SK-N-SH treated with all-trans-retinoic acid at 6 μM for 48 hours (cell line): ENCODE data around the gene CCDC30.

ENCODE experiments used
- ATAC-seq: fragments of 200-7000 bp; cut with Tn5 transposase; 3 replicates; pipeline ENCODE4 v1.9.1; 2020; ENCODE audit warnings: mild to moderate bottlenecking, moderate library complexity
- BACH2 ChIP-seq: fragments of 250-450 bp; sonication (Bioruptor Pico); IDR thresholded peaks from 2 replicates; pipeline ENCODE4 v1.9.0; 2021; ENCODE audit warnings: mild to moderate bottlenecking, borderline replicate concordance
- CREB5 ChIP-seq: fragments of 250-450 bp; sonication (Bioruptor Pico); IDR thresholded peaks from 2 replicates; pipeline ENCODE4 v1.5.1; 2020; ENCODE audit warnings: low read depth, mild to moderate bottlenecking, moderate library complexity
- CSDC2 ChIP-seq: fragments of 250-450 bp; sonication (Bioruptor Pico); IDR thresholded peaks from 2 replicates; pipeline ENCODE4 v1.5.0; 2020; ENCODE audit warnings: mild to moderate bottlenecking, moderate library complexity
- CSRNP3 ChIP-seq: fragments of 250-450 bp; sonication (Bioruptor Pico); IDR thresholded peaks from 2 replicates; pipeline ENCODE4 v1.5.1; 2021; ENCODE audit warnings: mild to moderate bottlenecking, moderate library complexity
- ESRRG ChIP-seq: fragments of 250-450 bp; sonication (Bioruptor Pico); IDR thresholded peaks from 2 replicates; pipeline ENCODE4 v1.6.1; 2021; ENCODE audit warnings: mild to moderate bottlenecking
- GLIS3 ChIP-seq: fragments of 250-450 bp; sonication (Bioruptor Pico); IDR thresholded peaks from 2 replicates; pipeline ENCODE4 v1.5.0; 2020; ENCODE audit warnings: mild to moderate bottlenecking, moderate library complexity
- OSR1 ChIP-seq: fragments of 250-450 bp; sonication (Bioruptor Pico); IDR thresholded peaks from 2 replicates; pipeline ENCODE4 v1.8.0; 2022; ENCODE audit warnings: moderate library complexity, mild to moderate bottlenecking, inconsistent platforms
- PATZ1 ChIP-seq: fragments of 250-450 bp; sonication (Bioruptor Pico); IDR thresholded peaks from 2 replicates; pipeline ENCODE4 v1.8.0; 2020; ENCODE audit warnings: mild to moderate bottlenecking, moderate library complexity, borderline replicate concordance
- POU6F1 ChIP-seq: fragments of 250-450 bp; sonication (Bioruptor Pico); IDR thresholded peaks from 2 replicates; pipeline ENCODE4 v1.8.0; 2021; ENCODE audit warnings: low read depth, mild to moderate bottlenecking, moderate library complexity, borderline replicate concordance
- PPARA ChIP-seq: fragments of 250-450 bp; sonication (Bioruptor Pico); IDR thresholded peaks from 2 replicates; pipeline ENCODE4 v1.5.0; 2020; ENCODE audit warnings: mild to moderate bottlenecking, borderline replicate concordance
- SNAI2 ChIP-seq: fragments of 250-450 bp; sonication (Bioruptor Pico); IDR thresholded peaks from 2 replicates; pipeline ENCODE4 v1.5.0; 2020; ENCODE audit warnings: mild to moderate bottlenecking, moderate library complexity
- TCF4 ChIP-seq: fragments of 250-450 bp; sonication (Bioruptor Pico); IDR thresholded peaks from 2 replicates; pipeline ENCODE4 v1.8.0; 2021; ENCODE audit warnings: mild to moderate bottlenecking, moderate library complexity, borderline replicate concordance
- TOX ChIP-seq: fragments of 250-450 bp; sonication (Bioruptor Pico); IDR thresholded peaks from 2 replicates; pipeline ENCODE4 v1.8.0; 2021; ENCODE audit warnings: mild to moderate bottlenecking, moderate library complexity, borderline replicate concordance
- TSHZ2 ChIP-seq: fragments of 250-450 bp; sonication (Bioruptor Pico); IDR thresholded peaks from 2 replicates; pipeline ENCODE4 v1.5.0; 2020; ENCODE audit warnings: mild to moderate bottlenecking, moderate library complexity
- ZC3H10 ChIP-seq: fragments of 250-450 bp; sonication (Bioruptor Pico); IDR thresholded peaks from 2 replicates; pipeline ENCODE4 v1.5.1; 2021; ENCODE audit warnings: mild to moderate bottlenecking, moderate library complexity
- ZFP3 ChIP-seq: fragments of 250-450 bp; sonication (Bioruptor Pico); IDR thresholded peaks from 2 replicates; pipeline ENCODE4 v1.5.0; 2020; ENCODE audit warnings: mild to moderate bottlenecking, moderate library complexity
- ZFP30 ChIP-seq: fragments of 450-650 bp; formaldehyde crosslinking; IDR thresholded peaks from 2 replicates; pipeline ENCODE4 v1.5.0; 2022; ENCODE audit warnings: mild to moderate bottlenecking, moderate library complexity
- ZNF565 ChIP-seq: fragments of 450-650 bp; formaldehyde crosslinking; conservative IDR thresholded peaks from 2 replicates; pipeline ENCODE4 v1.5.0; 2020; ENCODE audit warnings: low read depth, mild to moderate bottlenecking, moderate library complexity
- ZNF70 ChIP-seq: fragments of 450-650 bp; formaldehyde crosslinking; IDR thresholded peaks from 2 replicates; pipeline ENCODE4 v1.5.0; 2020; ENCODE audit warnings: mild to moderate bottlenecking, moderate library complexity
- ZNF8 ChIP-seq: fragments of 450-650 bp; formaldehyde crosslinking; IDR thresholded peaks from 2 replicates; pipeline ENCODE4 v1.5.0; 2020; ENCODE audit warnings: mild to moderate bottlenecking, moderate library complexity

CCDC30 gene

GRCh38 chr1:42454403-42454802 is 8.7 kb upstream of the CCDC30 start:
- ATAC-seq, result no peak
- TF ChIP-seq ESRRG, result no peak
- TF ChIP-seq CSRNP3 (CRISPR knock-in tag), result no peak
- TF ChIP-seq ZNF8 (CRISPR knock-in tag), result no peak
- no peak for TF ChIP-seq BACH2 (CRISPR knock-in tag)
- no peak for TF ChIP-seq PPARA (CRISPR knock-in tag)
- TF ChIP-seq CREB5 (CRISPR knock-in tag), result no peak
- no peak for TF ChIP-seq GLIS3
- TF ChIP-seq ZFP30, result no peak
- TF ChIP-seq SNAI2 (CRISPR knock-in tag), result no peak
- no peak for TF ChIP-seq ZC3H10 (CRISPR knock-in tag)
- TF ChIP-seq TOX (CRISPR knock-in tag), result no peak
- TF ChIP-seq TCF4, result no peak
- no peak for TF ChIP-seq ZFP3 (CRISPR knock-in tag)
- TF ChIP-seq OSR1 (CRISPR knock-in tag), result no peak
- no peak for TF ChIP-seq PATZ1

GRCh38 chr1:42456010-42456753 is 6.9 kb upstream of the CCDC30 start, which contains the start of the genes PPCS and ZMYND12:
Gene PPCS (plus strand): TSS chr1:42456543. CDS start chr1:42456566, 23 bp downstream.
Gene ZMYND12 (minus strand): TSS chr1:42456022. CDS start chr1:42455997, 25 bp downstream.
- peak; percentile 96 for ATAC-seq
- TF ChIP-seq BACH2 (CRISPR knock-in tag) (no peak), PPARA (CRISPR knock-in tag) (no peak), POU6F1 (no peak), TSHZ2 (CRISPR knock-in tag) (peak; percentile 21; the same call in 1 of the 2 replicates), SNAI2 (CRISPR knock-in tag) (peak; percentile 40; the same call in 1 of the 2 replicates), CSDC2 (CRISPR knock-in tag) (no peak), CSRNP3 (CRISPR knock-in tag) (no peak), ZNF70 (no peak), ZNF565 (CRISPR knock-in tag) (no peak), ZFP30 (no peak)
